Measurements from ENCODE around the gene PSKH1. TPM values are rescaled to one million over a fixed set of nuclear protein-coding genes. Genes with fewer than 3 reads are reported as not detected.

The PSKH1 gene
- total RNA-seq, 6 donors from 2014 or later: 21.9 to 36.5 (median 31.5) TPM

DNA sequence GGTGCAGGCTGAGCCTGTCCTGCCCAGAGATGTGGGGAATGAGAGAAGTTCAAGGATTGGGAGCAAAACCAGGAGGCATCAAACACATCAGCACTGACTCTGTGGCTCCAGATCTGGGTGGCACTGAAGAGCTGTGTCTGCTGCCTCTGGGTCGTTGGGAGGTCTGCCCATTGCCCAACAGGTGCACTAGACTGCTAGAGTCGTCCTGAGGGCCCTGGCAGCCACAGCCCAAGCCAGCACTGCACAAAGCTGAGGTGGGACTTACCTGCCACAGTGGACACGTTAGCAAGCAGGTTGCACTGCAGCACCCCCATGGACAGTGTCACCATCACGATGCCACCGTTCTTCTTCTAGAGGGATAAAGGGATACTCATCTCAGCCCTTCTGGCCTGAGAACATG is 84.0 kb downstream of the PSKH1 start:
- H3K27ac ChIP-seq: no peak overlapping the region
- no peak for DNase-seq
- 44 to 58% methylated on average over 3 to 5 of the region's 5 CpGs for WGBS, 2 donors
- H3K4me3 ChIP-seq: no peak overlapping the region
- H3K27me3 ChIP-seq: no peaks in the 10 kb centered on the region
- no peaks in the 10 kb centered on the region for H3K9me3 ChIP-seq
- no peaks in the 10 kb centered on the region for H3K4me1 ChIP-seq
- no peak for ATAC-seq (ENCODE audit: low FRiP score in 2 of 2)
- TF ChIP-seq POLR2AphosphoS5 (IDR thresholded peaks at IDR 0.05) (no peak), POLR2A (IDR thresholded peaks at IDR 0.05) (no peak), EP300 (IDR thresholded peaks at IDR 0.05) (no peak)
- TF ChIP-seq, protein P1, sequence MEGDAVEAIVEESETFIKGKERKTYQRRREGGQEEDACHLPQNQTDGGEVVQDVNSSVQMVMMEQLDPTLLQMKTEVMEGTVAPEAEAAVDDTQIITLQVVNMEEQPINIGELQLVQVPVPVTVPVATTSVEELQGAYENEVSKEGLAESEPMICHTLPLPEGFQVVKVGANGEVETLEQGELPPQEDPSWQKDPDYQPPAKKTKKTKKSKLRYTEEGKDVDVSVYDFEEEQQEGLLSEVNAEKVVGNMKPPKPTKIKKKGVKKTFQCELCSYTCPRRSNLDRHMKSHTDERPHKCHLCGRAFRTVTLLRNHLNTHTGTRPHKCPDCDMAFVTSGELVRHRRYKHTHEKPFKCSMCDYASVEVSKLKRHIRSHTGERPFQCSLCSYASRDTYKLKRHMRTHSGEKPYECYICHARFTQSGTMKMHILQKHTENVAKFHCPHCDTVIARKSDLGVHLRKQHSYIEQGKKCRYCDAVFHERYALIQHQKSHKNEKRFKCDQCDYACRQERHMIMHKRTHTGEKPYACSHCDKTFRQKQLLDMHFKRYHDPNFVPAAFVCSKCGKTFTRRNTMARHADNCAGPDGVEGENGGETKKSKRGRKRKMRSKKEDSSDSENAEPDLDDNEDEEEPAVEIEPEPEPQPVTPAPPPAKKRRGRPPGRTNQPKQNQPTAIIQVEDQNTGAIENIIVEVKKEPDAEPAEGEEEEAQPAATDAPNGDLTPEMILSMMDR (IDR thresholded peaks at IDR 0.05): no peak
- H3K36me3 ChIP-seq: no peaks in the 10 kb centered on the region

DNA sequence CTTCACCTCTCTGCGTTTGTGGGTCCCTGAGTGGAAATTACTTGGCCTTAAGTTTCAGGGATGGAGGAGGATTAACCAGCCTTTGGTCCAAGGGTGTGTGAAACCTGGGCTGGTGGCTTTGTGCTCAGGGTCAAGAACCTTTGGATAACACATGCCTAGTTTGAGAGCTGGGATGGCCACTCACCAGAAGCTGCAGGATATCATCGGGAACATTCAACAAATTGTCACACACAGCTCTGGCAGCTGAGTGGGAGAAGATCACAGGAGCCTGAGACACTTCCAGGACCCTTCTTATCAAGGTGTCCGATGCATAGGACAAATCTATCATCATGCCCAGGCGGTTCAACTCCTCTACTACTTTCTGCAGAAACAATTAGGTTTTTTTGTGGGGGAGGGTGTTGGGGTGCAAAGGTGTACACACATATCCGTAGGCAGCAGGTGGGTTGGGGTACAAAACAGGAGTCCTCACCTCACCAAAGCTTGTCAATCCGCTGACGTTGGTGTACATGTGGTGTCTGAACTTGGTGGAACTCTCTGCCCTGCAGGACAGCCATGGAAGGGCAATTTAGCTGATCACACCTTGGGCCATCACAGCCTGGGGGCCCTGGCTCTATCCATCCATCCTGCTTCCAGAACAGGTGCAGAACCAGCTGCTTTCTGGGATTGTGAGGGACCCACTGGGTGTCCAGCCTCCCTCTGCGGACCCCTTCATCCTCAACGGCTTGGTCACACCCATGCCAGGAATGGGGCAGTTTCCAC is 84.6 kb downstream of the PSKH1 start:
- Histone ChIP-seq H3K27ac (no peak overlapping the region), H3K4me1 (no peaks in the 10 kb centered on the region), H3K9me3 (no peaks in the 10 kb centered on the region), H3K36me3 (no peaks in the 10 kb centered on the region), H3K4me3 (no peak overlapping the region), H3K27me3 (no peaks in the 10 kb centered on the region)
- no peak for ATAC-seq (ENCODE audit: low FRiP score in 2 of 2)
- no peak for DNase-seq
- WGBS, 2 donors: 83 to 88% methylated on average over 7 to 9 of the region's 9 CpGs
- no peak for TF ChIP-seq POLR2A (IDR thresholded peaks at IDR 0.05)
- TF ChIP-seq, protein P1 (IDR thresholded peaks at IDR 0.05): no peak
- no peak for TF ChIP-seq EP300 (IDR thresholded peaks at IDR 0.05)
- TF ChIP-seq POLR2AphosphoS5 (IDR thresholded peaks at IDR 0.05): no peak

Small RNA genes within 50 kb of the gene (small RNA-seq; reads per million reads assigned to genes)
- 0 reads per million in 4 donors for gene AC040162.2
- 0 to 0.43 (median 0) reads per million in 4 donors for gene NRN1L

Other genes starting within 250 kb of the PSKH1 start
- 10 to 100 TPM in 1 of 6 donors, 1 to 10 TPM in 5; 1.8 to 55.5 (median 4.0) TPM for gene CARMIL2, start 248.1 kb upstream of the PSKH1 start, total RNA-seq
- 10 to 100 TPM; 15.8 to 25.1 (median 18.8) TPM for gene ACD, start 233.0 kb upstream of the PSKH1 start, total RNA-seq
- 1 to 10 TPM; 2.1 to 9.3 (median 6.6) TPM for gene PARD6A, start 232.3 kb upstream of the PSKH1 start, total RNA-seq
- gene ENKD1, start 226.5 kb upstream of the PSKH1 start, total RNA-seq: 10 to 100 TPM; 18.2 to 50.3 (median 28.5) TPM
- gene C16orf86, start 226.4 kb upstream of the PSKH1 start, total RNA-seq: 10 to 100 TPM in 1 of 6 donors, 1 to 10 TPM in 5; 1.2 to 22.0 (median 5.2) TPM
- gene GFOD2, start 173.9 kb upstream of the PSKH1 start, total RNA-seq: 10 to 100 TPM; 14.3 to 21.0 (median 17.0) TPM
- gene RANBP10, start 86.7 kb upstream of the PSKH1 start, total RNA-seq: 10 to 100 TPM in 5 of 6 donors, 1 to 10 TPM in 1; 6.5 to 50.3 (median 17.0) TPM
- 10 to 100 TPM in 1 of 6 donors, 1 to 10 TPM in 4, under 1 TPM in 1; 0.66 to 13.1 (median 4.4) TPM for gene TSNAXIP1, start 86.4 kb upstream of the PSKH1 start, total RNA-seq
- gene THAP11, start 50.9 kb upstream of the PSKH1 start, total RNA-seq: 10 to 100 TPM; 28.3 to 66.3 (median 34.3) TPM
- gene NUTF2, start 46.3 kb upstream of the PSKH1 start, total RNA-seq: 100 to 1,000 TPM in 2 of 6 donors, 10 to 100 TPM in 4; 50.2 to 203 (median 78.3) TPM
- gene CENPT, start 45.6 kb upstream of the PSKH1 start, total RNA-seq: 100 to 1,000 TPM in 1 of 6 donors, 10 to 100 TPM in 5; 30.6 to 201 (median 50.6) TPM
- gene EDC4, start 20.2 kb upstream of the PSKH1 start, total RNA-seq: 100 to 1,000 TPM in 1 of 6 donors, 10 to 100 TPM in 5; 41.6 to 101 (median 65.0) TPM
- gene NRN1L, start 8.4 kb upstream of the PSKH1 start, total RNA-seq: 1 to 10 TPM in 5 of 6 donors, not detected in 1; 1.6 to 4.2 (median 2.3) TPM
- gene CTRL, start 38.6 kb downstream of the PSKH1 start, total RNA-seq: 1 to 10 TPM; 1.6 to 4.2 (median 2.4) TPM
- gene PSMB10, start 43.6 kb downstream of the PSKH1 start, total RNA-seq: 100 to 1,000 TPM in 1 of 6 donors, 10 to 100 TPM in 5; 48.2 to 106 (median 60.6) TPM
- 100 to 1,000 TPM in 1 of 6 donors, 10 to 100 TPM in 5; 21.9 to 117 (median 26.1) TPM for gene LCAT, start 50.9 kb downstream of the PSKH1 start, total RNA-seq
- gene SLC12A4, start 75.4 kb downstream of the PSKH1 start, total RNA-seq: 100 to 1,000 TPM in 3 of 6 donors, 10 to 100 TPM in 3; 54.6 to 276 (median 98.3) TPM
- gene DPEP3, start 87.2 kb downstream of the PSKH1 start, total RNA-seq: 1 to 10 TPM in 1 of 6 donors, under 1 TPM in 3, not detected in 2; 0.15 to 1.0 (median 0.30) TPM
- 10 to 100 TPM in 5 of 6 donors, 1 to 10 TPM in 1; 7.1 to 56.6 (median 23.0) TPM for gene DPEP2, start 106.2 kb downstream of the PSKH1 start, total RNA-seq
- gene DPEP2NB, start 122.7 kb downstream of the PSKH1 start, total RNA-seq: not detected
- 10 to 100 TPM in 4 of 6 donors, 1 to 10 TPM in 2; 4.4 to 13.2 (median 12.1) TPM for gene DDX28, start 130.0 kb downstream of the PSKH1 start, total RNA-seq
- 10 to 100 TPM; 12.7 to 28.3 (median 16.8) TPM for gene DUS2, start 130.0 kb downstream of the PSKH1 start, total RNA-seq
- gene NFATC3, start 192.1 kb downstream of the PSKH1 start, total RNA-seq: 10 to 100 TPM; 49.1 to 95.3 (median 68.0) TPM